GM19043 (cell line): ENCODE data around the gene FAM200A.
"Not testable (repeated sequence)": the region's sequence is repeated elsewhere in the genome, so short reads cannot be mapped to it uniquely, and the experiment has no call there.

Experiments used
- ATAC-seq: cut with Tn5 transposase; IDR thresholded peaks from one replicate; pipeline ENCODE4 v1.9.1; 2021; ENCODE audit warnings: low read depth; ENCODE audit not compliant: unreplicated experiment

The FAM200A gene

DNA sequence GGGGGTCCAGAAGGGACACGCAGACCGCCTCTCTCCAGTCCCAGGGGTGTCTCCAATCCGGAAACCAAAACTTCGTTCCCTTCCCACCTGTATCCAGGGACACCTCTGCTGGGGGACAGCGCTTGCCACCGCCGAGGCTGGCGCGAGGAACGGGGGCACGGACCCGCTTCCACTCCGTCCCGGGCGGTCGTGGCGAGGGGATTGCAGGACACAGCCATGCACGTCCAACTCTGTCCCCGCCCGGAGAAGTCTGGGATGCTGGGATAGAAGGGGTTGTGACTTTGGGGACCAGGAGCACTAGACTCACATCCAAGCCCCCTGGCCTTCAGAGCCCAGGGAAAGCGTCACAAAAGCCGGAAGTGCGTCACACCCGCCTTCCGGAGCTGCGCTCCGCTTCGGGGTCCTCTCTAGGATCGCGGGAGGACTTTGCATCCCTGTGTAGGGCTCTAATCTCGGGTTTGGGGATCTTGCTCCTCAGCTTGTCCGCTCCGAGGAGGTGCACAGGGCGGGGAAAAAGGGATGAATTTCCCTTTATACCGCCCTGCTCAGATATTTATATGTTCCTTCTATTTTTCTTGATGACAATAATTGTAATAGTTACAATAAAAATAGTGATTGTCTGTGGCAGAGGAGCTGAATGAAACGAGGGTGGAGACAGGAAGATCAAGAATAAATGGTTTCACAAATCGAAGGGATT, at the start of gene FAM200A:
TSS of gene FAM200A (minus strand) at position 348 of the 697 bp plus-strand sequence. CDS start 3,707 bp downstream, outside the sequence.
- peak; percentile 92 for ATAC-seq

DNA sequence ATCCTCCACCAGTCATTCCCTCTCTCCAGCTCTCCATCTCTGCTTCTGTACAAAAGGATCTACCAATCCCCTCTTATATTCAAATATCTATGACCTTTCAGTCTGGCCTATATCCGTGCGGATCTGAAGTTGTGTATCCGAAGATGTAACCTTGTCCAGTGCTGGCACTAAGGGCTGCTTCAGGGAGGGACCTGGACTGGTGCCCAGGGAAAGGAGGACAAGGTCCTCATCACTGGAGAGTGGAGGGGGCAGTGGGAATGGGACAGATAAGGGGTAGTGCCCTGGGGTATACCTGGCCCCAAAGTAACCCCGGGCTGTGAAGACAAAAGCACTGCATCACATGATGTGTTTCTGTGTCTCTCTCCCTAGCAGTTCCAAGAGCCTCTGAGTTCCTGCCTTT, 47.9 kb upstream of the FAM200A start:
- ATAC-seq, result no peak

DNA sequence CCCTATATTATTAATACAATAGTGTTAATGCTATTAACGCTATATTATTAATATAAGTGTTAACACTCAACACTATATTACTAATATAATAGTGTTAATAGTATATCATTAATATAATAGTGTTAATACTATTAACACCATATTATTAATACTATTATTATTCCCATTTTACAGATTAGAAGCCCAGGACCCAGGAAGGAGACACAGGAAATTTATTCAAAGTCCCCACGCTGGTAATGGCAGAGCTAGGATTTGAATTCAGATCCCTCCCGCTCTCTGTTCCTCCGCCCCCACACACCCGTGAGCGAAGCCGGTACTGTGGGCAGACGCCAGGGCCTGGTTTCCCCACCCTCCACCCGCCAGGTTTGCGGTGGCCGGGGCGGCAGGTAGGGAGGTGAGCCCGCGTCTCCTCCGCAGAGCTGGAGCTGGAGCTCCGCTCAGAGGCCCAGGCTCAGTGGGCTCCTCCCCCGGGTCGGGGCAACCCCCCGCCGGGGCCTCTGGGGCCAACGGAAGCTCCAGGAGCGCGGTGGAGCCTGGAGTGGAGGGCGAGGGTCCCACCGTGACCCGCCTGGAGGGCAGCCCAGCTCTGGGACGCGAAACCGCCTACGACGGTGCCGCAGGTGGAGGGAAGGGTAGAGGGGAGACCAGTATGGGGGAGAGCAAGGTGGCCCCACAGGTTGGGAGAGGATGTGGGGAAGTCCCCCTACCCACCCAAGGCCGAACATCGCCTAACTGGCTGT, 46.0 kb upstream of the FAM200A start, which contains the start of gene TMEM225B:
TSS of gene TMEM225B (plus strand) at position 506 of the 740 bp plus-strand sequence. CDS start 6,122 bp downstream, outside the sequence.
- ATAC-seq, result no peak

DNA sequence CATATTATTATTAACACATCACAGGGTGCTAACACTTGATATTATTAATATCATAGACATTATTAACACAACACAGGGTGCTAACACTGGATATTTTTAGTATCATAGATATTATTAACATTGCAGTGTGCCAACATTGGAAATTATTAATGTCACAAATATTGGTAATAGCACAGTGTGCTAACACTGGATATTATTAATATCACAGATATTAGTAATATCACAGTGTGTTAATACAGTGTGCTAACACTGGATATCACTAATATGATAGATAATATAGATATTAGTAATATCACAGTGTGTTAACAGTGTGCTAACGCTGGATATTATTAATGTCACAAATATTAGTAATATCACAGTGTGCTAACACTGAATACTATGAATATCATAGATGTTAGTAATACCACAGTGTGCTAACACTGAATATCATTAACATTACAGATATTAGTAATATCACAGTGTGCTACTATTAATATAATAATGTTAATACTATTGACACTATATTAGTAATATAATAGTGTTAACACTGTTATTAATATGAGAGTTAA, 44.6 kb upstream of the FAM200A start:
- ATAC-seq, result no peak

DNA sequence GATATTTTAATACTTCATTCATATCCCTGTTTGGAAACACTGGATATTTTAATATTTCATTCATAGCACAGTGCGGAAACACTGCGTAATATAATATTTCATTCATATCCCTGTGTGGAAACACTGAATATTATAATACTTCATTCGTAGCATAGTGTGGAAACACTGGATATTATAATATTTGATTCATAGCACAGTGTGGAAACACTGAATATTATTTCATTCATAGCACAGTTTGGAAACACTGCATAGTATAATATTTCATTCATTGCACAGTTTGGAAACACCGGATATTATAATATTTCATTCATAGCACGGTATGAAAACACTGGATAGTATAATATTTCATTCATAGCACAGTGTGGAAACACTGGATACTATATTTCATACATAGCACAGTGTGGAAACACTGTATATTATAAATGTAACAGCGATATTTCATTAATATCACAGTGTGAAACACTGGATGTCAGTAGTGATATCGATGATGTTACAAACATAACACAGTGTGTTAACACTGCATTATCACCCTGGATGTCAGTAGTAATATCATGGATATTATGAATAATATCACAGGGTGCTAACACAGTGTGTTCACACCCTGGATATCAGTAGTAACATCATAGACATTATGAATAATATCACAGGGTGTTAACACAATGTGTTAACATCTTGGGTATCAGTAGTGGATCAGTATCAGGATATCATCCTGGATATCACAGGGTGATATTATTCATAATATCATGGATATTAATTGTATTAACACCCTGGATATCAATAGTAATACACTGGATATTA, 43.2 kb upstream of the FAM200A start:
- no peak for ATAC-seq

DNA sequence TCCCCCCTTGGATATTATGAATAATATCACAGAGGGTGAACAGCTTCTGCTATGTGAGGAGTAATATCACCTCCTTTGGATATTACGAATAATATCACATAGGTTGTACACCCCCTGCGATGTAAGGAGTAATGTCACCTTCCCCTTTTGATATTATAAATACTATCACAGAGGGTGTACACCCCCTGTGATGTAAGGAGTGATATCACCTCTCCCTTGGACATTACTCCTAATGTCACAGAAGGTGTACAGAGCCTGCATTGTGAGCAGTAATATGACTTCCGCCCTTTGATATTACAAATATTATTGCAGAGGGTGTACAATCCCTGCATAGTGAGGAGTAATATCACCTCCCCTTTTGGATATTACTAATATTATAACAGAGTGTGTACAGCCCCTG, 37.0 kb upstream of the FAM200A start:
- ATAC-seq, result no peak

DNA sequence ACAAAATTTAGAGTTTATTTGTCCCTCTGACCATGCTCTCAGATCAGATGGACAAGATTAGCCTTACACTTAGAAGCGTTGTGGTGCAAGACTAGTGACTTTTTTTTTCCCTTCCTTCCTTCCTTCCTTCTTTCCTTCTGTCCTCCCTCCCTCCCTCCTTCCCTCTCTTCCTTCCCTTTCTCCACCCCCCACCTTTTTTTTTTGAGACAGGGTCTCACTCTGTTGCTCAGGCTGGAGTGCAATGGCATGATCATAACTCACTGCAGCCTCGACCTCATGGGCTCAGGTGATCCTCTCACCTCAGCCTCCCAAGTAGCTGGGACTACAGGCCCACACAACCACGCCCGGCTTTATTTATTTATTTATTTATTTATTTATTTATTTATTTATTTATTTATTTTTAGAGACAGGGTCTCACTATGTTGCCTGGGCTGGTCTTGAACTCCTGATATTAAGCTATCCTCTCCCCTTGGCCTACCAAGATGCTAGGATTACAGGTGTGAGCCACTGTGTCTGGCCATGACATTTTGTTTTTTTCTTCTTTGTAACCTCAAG, 28.9 kb upstream of the FAM200A start:
- ATAC-seq, result not testable (repeated sequence)

DNA sequence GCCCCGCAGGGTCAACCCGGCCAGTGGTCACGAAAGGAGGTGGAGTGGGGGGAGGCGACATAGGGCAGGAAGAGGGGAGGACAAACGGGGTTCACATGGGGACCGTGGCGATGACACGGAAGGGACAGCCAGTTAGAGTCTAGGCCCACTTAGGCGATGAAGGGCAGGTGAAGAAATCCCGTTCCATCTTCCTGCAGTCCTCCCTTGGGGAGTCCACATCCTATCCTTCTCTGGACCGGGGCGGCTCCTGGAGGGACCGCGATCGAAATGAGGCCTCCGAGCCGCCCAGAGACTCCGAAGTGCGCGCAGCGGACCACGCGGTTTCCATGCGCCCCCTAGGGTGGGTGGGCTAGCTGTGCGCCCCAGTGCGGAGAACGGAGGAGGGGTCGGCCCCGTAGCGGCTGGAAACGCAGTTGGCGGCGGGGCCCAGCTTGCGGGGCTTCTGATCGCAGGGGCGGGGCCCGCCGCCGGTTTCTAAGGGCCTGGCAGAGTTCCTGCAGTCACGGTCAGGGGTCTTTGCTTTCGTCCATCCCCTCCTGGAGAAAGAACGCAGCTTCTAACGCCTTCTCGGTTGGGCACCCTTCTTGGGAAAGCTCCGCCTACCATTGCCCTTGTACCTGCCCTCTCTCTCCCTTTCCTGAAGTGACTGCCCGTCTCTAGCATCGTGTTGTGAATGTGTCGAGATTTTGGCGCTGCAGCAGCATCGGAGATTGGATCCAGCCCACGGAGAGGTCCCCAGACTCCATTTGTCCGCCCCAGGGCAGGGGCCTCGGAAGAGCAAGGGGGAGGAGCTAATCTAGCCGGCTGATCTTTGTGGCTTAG, 28.3 kb upstream of the FAM200A start:
- no peak for ATAC-seq

DNA sequence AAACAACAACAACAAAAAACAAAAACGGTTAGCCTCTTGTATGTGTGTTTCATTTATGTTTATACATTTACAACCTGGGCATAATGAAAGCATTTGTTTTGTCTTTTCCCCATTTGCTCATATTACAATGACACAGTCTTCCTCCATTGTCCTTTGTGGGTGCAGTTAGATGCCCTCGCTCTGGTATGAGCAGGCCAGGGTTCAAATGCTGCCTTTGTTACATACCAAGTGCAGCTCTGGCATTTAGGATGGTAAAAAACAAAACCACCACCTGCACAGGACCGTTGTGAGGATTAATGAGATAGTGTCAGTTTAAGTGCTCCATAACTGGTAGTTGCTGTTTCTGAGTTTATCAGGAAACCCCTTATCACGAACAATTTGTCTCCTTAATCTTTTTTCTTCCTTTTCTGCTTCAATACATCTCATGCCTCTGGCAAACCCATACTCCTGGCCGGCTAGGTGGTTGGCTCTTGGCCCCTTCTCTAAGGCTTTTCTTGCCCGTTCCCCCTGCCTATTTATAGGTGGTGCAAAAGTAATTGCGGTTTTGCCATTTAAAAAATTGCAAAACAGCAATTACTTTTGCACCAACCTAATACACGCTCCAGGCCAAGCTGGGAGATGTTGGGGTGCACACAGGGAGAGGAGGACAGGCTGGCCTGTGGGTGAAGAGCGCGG, 27.5 kb upstream of the FAM200A start:
- ATAC-seq, result no peak

DNA sequence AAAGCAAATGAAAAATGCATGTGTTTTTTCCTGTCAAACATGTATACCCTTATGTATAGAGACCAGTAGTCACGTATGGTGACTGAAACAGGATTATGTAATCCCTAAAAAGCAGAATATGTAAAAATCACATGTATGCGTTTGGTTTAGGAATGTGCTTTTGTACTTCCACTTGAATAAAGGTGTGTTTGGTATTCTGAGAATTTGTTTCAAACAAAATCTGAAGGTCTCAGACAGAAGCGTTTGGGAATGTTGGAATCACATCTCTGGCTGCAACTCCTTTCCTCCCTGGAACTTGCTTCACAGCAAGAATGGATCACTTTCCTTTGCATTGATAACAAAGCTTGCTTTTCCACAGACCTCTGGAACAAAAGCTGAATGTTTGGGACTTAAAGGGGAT, 24.3 kb upstream of the FAM200A start:
- ATAC-seq, result no peak

DNA sequence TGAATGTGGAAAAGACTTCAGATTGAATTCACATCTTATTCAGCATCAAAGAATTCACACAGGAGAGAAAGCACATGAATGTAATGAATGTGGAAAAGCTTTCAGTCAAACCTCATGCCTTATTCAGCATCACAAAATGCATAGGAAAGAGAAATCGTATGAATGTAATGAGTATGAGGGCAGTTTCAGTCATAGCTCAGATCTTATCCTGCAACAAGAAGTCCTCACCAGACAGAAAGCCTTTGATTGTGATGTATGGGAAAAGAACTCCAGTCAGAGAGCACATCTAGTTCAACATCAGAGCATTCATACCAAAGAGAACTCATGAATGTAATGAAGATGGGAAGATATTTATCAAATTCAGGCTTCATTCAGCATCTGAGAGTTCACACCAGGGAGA, 21.3 kb upstream of the FAM200A start:
- ATAC-seq, result no peak

DNA sequence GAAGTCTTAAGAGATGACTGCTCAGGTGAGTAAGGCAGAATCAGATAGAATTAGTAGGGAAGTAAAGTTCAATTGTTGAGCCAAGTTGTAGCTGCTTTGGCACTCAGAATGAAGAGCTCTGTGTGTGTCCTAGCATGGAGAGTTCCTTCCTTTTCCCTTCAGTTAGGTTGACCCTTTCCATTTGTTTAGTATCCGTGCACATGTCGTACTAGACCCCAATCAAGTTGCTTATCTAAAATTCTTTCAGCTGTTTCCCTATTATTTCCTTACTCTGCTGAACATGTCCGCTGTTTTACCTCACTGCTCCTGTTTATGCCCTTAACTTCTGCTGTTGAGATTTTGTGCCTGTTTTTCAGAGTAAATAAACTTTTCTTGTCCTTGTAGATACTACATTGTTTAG, 19.9 kb upstream of the FAM200A start:
- no peak for ATAC-seq

DNA sequence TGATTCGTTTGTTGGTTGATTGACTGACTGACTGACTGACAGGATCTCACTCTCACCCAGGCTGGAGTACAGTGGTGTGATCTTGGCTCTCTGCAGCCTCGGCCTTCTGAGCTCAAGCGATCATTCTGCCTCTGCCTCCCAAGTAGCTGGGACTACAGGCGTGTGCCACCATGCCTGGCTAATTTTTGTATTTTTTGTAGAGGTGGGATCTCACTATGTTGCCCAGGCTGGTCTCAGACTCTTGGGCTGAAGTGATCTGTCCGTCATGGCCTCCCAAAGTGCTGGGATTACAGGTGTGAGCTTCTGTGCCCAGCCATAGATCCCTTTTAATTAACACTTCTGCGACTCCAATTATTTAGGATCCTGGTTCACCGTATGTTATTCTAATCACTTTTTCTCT, 16.9 kb upstream of the FAM200A start:
- ATAC-seq, result not testable (repeated sequence)

DNA sequence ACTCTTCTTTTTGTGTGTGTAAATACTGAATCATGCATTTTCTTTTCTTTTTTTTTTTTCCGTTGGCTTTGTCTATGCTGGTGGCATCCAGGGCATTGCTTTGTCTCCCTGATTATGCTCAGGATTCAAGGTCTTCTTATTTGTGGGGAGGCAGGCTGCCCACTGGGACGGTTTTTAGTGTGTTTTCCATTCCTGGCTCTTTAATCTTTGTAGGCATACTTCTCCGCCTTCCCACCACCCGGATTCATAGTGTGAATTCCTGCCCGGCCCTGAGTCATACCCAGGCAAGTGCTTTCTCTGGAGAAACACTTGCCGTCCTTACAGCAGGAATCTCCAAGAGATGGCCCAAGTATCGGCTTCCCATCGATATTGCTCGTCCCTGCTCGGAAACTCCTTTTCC, 11.7 kb upstream of the FAM200A start:
- ATAC-seq, result no peak

DNA sequence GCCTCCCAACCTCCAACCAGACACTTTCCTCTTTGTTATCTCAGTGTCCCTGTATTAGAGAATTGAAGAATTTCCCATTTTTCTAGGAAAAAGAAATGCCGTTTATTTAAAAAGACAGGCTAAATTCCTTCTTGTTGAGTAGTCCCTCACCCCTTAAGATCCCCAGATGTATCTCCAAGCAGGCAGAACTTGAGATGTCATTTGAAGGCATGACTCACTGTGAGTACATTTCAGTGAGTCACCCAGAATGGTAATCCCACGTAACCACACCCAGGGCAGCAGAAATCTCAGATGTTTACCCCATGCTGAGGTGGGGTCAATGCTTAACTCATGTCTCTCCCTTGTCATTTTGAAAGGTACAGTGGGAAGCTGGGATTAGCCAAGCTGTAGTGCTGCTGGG, 10.9 kb upstream of the FAM200A start:
- no peak for ATAC-seq

DNA sequence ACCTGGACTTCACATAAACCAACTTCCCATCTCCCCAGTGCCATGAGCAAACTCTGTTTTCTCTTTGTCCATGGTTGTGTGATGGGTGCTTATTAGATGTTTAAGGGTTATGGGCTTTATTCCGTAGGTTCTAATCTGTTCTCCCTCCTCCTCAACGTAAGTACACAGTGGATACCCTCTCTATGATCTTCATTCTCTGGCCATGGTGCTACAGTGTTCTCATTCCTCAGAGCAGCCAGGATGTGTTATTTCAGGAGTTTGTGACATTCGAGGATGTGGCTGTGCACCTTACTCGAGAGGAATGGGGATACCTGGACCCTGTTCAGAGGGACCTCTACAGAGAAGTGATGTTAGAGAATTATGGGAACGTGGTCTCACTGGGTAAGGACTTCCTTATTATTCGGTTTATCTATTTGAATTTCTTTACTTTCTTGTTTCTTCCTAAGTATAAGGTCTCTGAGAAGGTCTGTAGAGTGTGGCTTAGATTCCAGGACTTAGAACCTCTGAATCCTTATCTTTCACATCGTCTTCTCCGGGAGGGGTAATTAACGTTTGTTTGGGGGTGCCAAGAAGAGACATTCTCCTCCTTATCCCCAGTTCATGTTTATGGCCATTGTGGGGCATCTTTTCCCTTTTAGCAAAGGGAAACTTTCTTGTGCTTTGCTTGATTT, 10.3 kb upstream of the FAM200A start:
- no peak for ATAC-seq

DNA sequence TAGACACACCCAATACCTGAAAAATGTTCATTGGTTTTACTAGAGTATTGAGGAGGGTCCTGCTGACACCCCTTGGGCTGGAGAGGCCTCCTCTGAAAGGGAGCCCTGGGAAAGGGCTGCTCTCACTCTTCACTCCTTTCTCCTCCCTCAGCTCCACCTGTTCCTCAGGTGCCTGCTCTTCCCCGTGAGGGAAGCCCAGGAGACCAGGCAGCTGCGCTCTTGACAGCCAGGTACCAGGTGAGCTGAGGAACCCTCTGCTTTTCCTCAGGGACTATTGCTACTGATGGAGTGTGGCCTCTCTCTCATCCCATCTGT, 9.8 kb upstream of the FAM200A start:
- ATAC-seq, result no peak

DNA sequence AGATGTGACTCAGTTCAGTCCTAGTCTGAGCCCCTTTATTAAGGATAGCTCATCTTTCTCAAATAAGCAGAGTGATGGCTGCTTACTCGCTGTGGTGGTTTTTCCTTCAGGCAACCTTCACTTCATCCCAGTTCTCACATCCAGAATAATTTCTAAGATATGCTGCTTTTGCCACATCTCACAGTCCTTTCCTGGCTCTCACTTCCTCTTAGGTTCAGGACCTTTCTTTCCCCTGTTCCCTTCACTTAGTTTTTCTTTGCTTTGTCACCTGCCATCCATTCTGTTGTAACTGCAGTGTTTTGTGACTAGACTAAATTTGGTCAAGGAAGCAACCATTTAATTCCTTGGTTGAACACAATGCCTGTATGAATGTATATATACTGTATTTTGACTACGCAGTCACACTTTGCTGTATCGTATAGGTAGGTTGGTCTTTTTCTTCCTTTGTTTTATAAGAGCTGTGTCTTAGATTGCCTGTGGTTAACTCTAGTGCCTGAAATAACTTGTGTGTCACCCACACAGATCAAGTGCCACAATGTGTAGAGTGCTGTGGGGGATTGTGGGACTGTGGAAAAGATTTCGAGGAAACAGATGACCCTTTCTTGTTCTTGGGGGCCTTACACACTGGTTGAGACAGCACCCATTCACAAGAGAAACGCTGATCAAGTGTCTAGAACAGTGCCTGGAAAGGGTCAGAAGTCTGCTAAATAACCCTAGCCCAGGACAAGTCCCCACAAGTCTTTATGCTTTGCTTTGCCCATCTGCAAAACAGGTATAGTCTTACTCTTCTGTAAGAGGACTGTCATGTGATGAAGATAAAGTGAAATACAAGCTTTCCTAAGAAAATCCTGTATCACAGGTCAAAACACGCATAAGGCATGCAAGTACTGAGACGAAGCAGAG, 9.2 kb upstream of the FAM200A start:
- no peak for ATAC-seq
